HG03432 (cell line): ENCODE results near the gene CD4.
"Not testable (repeated sequence)": the region's sequence is repeated elsewhere in the genome, so short reads cannot be mapped to it uniquely, and the experiment has no call there.

Experiments
- ATAC-seq: cut with Tn5 transposase; IDR thresholded peaks from one replicate; pipeline ENCODE4 v1.9.1; 2021; ENCODE audit warnings: mild to moderate bottlenecking, moderate library complexity; ENCODE audit not compliant: unreplicated experiment

CD4 gene

GRCh38 chr12:6788972-6789924 is at the start of gene CD4:
Gene CD4 (plus strand): TSS chr12:6789528. CDS start chr12:6800139, 10,611 bp downstream.
- no peak for ATAC-seq

GRCh38 chr12:6742080-6742479 is 47.2 kb upstream of the CD4 start:
- not testable (repeated sequence) for ATAC-seq

GRCh38 chr12:6742834-6743233 is 46.5 kb upstream of the CD4 start:
- no peak for ATAC-seq

GRCh38 chr12:6743300-6743699 is 46.0 kb upstream of the CD4 start:
- not testable (repeated sequence) for ATAC-seq

- no peak for ATAC-seq
These were observed 43.4 kb upstream of the CD4 start for GRCh38 chr12:6745741-6746525.

GRCh38 chr12:6747216-6747615 is 42.1 kb upstream of the CD4 start:
- ATAC-seq, result no peak

- no peak for ATAC-seq
These were observed 40.6 kb upstream of the CD4 start for GRCh38 chr12:6748761-6749160.

- ATAC-seq, result no peak
These were observed 38.8 kb upstream of the CD4 start for GRCh38 chr12:6750506-6750905.

GRCh38 chr12:6751767-6752166 is 37.6 kb upstream of the CD4 start:
- ATAC-seq, result no peak

- ATAC-seq, result no peak
These were observed 37.0 kb upstream of the CD4 start for GRCh38 chr12:6752167-6752920.

GRCh38 chr12:6752921-6753771 is 36.2 kb upstream of the CD4 start, which contains the start of gene MLF2:
Gene MLF2 (minus strand): TSS chr12:6753141. CDS start chr12:6752334, 807 bp downstream.
- ATAC-seq, result peak; percentile 84

GRCh38 chr12:6753772-6754356 is 35.5 kb upstream of the CD4 start:
- ATAC-seq, result no peak

- ATAC-seq, result no peak
These were observed 34.9 kb upstream of the CD4 start for GRCh38 chr12:6754411-6754810.

GRCh38 chr12:6757028-6757690 is 32.2 kb upstream of the CD4 start:
- no peak for ATAC-seq

GRCh38 chr12:6758506-6759095 is 30.7 kb upstream of the CD4 start:
- ATAC-seq, result no peak

- ATAC-seq, result no peak
These were observed 29.6 kb upstream of the CD4 start for GRCh38 chr12:6759741-6760140.

- ATAC-seq, result no peak
These were observed 25.9 kb upstream of the CD4 start for GRCh38 chr12:6763380-6763779.

- ATAC-seq, result peak; percentile 75
These were observed 25.1 kb upstream of the CD4 start for GRCh38 chr12:6764011-6764828.
